SU-DHL-6 (cell line): ENCODE results near the gene NLGN1.

Experiments
- H2AFZ ChIP-seq: fragments of 200-600 bp; sonication (generic); 2 replicates; pipeline ENCODE4 v1.6.1; 2014; ENCODE audit warnings: low read depth, mild to moderate bottlenecking, moderate library complexity, mixed read lengths, antibody characterized with exemption, low read length; ENCODE audit not compliant: severe bottlenecking
- H3F3A ChIP-seq: fragments of 200-600 bp; shearing (Covaris generic); 2 replicates; pipeline ENCODE4 v1.6.0; 2016; ENCODE audit warnings: antibody characterized with exemption, mild to moderate bottlenecking; ENCODE audit not compliant: insufficient read depth
- H3K27ac ChIP-seq: fragments of 200-600 bp; sonication (generic); 2 replicates; pipeline ENCODE4 v1.5.1; 2016; ENCODE audit warnings: low read depth, mild to moderate bottlenecking, low read length, moderate library complexity, mixed read lengths
- H3K27me3 ChIP-seq: fragments of 200-600 bp; sonication (generic), shearing (Covaris generic); 2 replicates; pipeline ENCODE4 v1.6.0; 2014; ENCODE audit warnings: mild to moderate bottlenecking, low read length
- H3K36me3 ChIP-seq: fragments of 200-600 bp; sonication (generic); 2 replicates; pipeline ENCODE4 v1.6.1; 2014; ENCODE audit warnings: mild to moderate bottlenecking, low read length, mixed read lengths
- H3K4me2 ChIP-seq: fragments of 300-600, 200-600 bp; shearing (Covaris generic), sonication (generic); 2 replicates; pipeline ENCODE4 v1.6.0; 2014; ENCODE audit warnings: low read length, low read depth, mild to moderate bottlenecking; ENCODE audit not compliant: poor library complexity, severe bottlenecking
- H3K4me3 ChIP-seq: fragments of 200-600 bp; sonication (generic); 2 replicates; pipeline ENCODE4 v1.5.1; 2014; ENCODE audit warnings: antibody characterized with exemption, low read length, mild to moderate bottlenecking, mixed read lengths; ENCODE audit not compliant: insufficient read depth, poor library complexity, severe bottlenecking
- H3K79me2 ChIP-seq: fragments of 200-600 bp; sonication (generic); 2 replicates; pipeline ENCODE4 v1.6.1; 2014; ENCODE audit warnings: mild to moderate bottlenecking, low read length, moderate library complexity; ENCODE audit not compliant: insufficient read depth
- H3K9ac ChIP-seq: fragments of 200-600 bp; sonication (generic); 2 replicates; pipeline ENCODE4 v1.7.0; 2014; ENCODE audit warnings: mild to moderate bottlenecking, low read length
- H3K9me2 ChIP-seq: fragments of 200-600 bp; sonication (generic); replicated peaks from 2 replicates; pipeline ENCODE4 v1.6.1; 2014; ENCODE audit warnings: low read length; ENCODE audit not compliant: insufficient read depth
- H3K9me3 ChIP-seq: fragments of 200-600 bp; sonication (generic); 2 replicates; pipeline ENCODE4 v1.6.1; 2014; ENCODE audit warnings: low read length, mixed read lengths; ENCODE audit not compliant: insufficient read depth
- H4K20me1 ChIP-seq: fragments of 200-600 bp; sonication (generic); 2 replicates; pipeline ENCODE4 v1.6.1; 2014; ENCODE audit warnings: low read depth, mild to moderate bottlenecking, antibody characterized with exemption, low read length, moderate library complexity, mixed read lengths
- EZH2phosphoT487 ChIP-seq: fragments of 200-600 bp; sonication (generic), shearing (Covaris generic); conservative IDR thresholded peaks from 2 replicates; pipeline ENCODE4 v1.6.1; 2018; ENCODE audit warnings: mild to moderate bottlenecking, antibody characterized with exemption, low read length, moderate library complexity, mixed read lengths
- TF ChIP-seq, protein P1 (sequence below): fragments of 200-600 bp; sonication (generic); IDR thresholded peaks from one replicate; pipeline ENCODE4 v1.5.1; 2017; ENCODE audit warnings: antibody characterized with exemption, mild to moderate bottlenecking, low read length, moderate library complexity; ENCODE audit not compliant: insufficient read depth, poor library complexity, severe bottlenecking

Gene NLGN1

GRCh38 chr3:174216019-174216418 lies 818.5 kb downstream of the NLGN1 start:
- Histone ChIP-seq H4K20me1 (no peaks in the 10 kb centered on the region), H3K4me3 (no peak overlapping the region), H3K79me2 (no peaks in the 10 kb centered on the region), H3K9me3 (no peaks in the 10 kb centered on the region), H3K27ac (no peak overlapping the region), H3K9me2 (no peaks in the 10 kb centered on the region), H3K4me2 (no peak overlapping the region), H3K27me3 (no peaks in the 10 kb centered on the region), H3K9ac (no peak overlapping the region), H2AFZ (no peak overlapping the region), H3F3A (no peaks in the 10 kb centered on the region), H3K36me3 (no peaks in the 10 kb centered on the region)
- TF ChIP-seq, protein P1, sequence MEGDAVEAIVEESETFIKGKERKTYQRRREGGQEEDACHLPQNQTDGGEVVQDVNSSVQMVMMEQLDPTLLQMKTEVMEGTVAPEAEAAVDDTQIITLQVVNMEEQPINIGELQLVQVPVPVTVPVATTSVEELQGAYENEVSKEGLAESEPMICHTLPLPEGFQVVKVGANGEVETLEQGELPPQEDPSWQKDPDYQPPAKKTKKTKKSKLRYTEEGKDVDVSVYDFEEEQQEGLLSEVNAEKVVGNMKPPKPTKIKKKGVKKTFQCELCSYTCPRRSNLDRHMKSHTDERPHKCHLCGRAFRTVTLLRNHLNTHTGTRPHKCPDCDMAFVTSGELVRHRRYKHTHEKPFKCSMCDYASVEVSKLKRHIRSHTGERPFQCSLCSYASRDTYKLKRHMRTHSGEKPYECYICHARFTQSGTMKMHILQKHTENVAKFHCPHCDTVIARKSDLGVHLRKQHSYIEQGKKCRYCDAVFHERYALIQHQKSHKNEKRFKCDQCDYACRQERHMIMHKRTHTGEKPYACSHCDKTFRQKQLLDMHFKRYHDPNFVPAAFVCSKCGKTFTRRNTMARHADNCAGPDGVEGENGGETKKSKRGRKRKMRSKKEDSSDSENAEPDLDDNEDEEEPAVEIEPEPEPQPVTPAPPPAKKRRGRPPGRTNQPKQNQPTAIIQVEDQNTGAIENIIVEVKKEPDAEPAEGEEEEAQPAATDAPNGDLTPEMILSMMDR, result no peak
- no peak for TF ChIP-seq EZH2phosphoT487

- Histone ChIP-seq H3K9me3 (no peaks in the 10 kb centered on the region), H3K9ac (no peak overlapping the region), H3K9me2 (no peaks in the 10 kb centered on the region), H3K4me2 (no peak overlapping the region), H2AFZ (no peak overlapping the region), H4K20me1 (no peaks in the 10 kb centered on the region), H3K27ac (no peak overlapping the region), H3K4me3 (no peak overlapping the region), H3K27me3 (no peaks in the 10 kb centered on the region), H3F3A (no peaks in the 10 kb centered on the region), H3K36me3 (no peaks in the 10 kb centered on the region), H3K79me2 (no peaks in the 10 kb centered on the region)
- no peak for TF ChIP-seq EZH2phosphoT487
- TF ChIP-seq, protein P1, result no peak
These were observed 819.6 kb downstream of the NLGN1 start for GRCh38 chr3:174216946-174217718.

DNA sequence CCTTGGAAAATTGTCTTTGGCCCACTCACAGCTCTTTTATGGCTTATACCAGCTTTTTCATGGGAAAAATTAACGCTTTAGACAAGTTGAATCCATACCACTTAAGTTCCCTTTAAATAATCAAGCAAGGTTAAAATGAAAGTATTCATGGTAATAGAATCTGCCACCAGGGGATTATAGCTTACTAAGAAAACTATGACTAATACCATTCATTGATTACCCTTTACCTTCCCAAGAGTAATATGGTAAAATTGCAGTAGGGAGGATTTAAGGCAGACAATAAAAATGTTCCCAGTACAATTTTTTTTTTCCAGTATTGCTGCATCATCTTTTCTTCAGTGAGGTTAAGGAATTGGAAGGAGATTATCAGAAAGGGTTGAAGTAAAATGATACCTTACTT lies 820.5 kb downstream of the NLGN1 start:
- Histone ChIP-seq H3K9me2 (no peaks in the 10 kb centered on the region), H3K9me3 (no peaks in the 10 kb centered on the region), H3K4me2 (no peak overlapping the region), H3K4me3 (no peak overlapping the region), H3K36me3 (no peaks in the 10 kb centered on the region), H3K27ac (no peak overlapping the region), H4K20me1 (no peaks in the 10 kb centered on the region), H3K79me2 (no peaks in the 10 kb centered on the region), H2AFZ (no peak overlapping the region), H3K27me3 (no peaks in the 10 kb centered on the region), H3F3A (no peaks in the 10 kb centered on the region), H3K9ac (no peak overlapping the region)
- no peak for TF ChIP-seq EZH2phosphoT487
- TF ChIP-seq, protein P1, result no peak
